HG02798 (cell line): ENCODE measurements around the gene BCAT1.
"Not testable (repeated sequence)": the region's sequence is repeated elsewhere in the genome, so short reads cannot be mapped to it uniquely, and the experiment has no call there.

Source experiments
- ATAC-seq: cut with Tn5 transposase; IDR thresholded peaks from one replicate; pipeline ENCODE4 v1.9.1; 2021; ENCODE audit warnings: mild to moderate bottlenecking; ENCODE audit not compliant: unreplicated experiment, poor library complexity

Gene BCAT1

DNA sequence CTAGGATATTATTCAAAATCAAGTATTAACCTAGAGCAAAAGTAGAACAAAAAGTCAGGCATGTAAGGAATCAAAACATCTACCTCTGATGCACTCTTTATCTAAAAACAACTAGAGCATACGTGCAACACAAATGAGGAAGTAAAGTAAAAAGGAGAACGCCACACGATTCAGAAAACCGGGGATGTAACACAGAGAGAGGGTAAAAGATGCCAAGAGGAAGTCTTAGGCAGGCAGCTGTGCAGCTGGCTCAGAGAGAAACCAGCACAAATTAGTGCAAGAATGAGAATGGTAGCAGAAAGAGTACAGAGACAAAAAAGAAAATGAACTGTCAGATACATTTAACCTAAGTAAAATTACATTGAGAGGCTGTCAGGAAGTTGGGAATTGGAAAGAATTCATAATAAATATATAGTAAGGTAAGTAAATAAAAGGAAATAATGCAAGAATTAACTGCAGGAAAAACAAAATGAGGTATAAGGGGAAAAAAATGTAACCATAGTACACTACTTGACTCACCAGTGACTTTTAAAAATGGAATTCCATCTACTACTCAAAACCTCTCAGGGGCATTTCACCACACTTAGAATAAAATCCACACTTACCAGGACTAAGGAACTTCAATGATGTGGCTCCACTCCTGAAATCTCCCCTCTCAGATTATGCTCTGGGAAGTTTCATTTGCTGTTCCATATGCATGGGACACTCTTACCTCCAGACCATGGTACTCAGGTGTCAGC lies 17.1 kb downstream of the BCAT1 start:
- peak; percentile 81 for ATAC-seq

DNA sequence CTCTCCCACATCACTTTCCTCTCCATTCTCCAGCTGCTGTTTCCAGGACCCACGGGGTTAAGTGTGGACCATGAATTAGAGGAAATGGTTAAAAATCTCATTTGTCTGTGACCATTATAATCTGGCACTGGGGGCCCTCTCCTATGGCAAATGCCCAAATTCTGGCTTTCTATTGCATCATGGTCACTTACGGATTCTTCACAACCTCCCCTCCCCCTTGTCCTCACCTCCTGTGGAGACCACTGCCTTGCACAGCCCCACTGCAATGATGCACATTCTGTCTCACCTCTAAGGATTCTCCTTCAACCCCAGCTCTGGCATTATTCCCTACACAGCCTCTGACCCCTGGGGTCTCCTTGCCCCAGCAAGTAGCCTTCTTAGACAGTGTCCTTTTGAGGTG lies 18.9 kb downstream of the BCAT1 start:
- ATAC-seq, result no peak

GRCh38 chr12:24928533-24929306 lies 20.2 kb downstream of the BCAT1 start:
- not testable (repeated sequence) for ATAC-seq

GRCh38 chr12:24928131-24928530 lies 20.8 kb downstream of the BCAT1 start:
- no peak for ATAC-seq

DNA sequence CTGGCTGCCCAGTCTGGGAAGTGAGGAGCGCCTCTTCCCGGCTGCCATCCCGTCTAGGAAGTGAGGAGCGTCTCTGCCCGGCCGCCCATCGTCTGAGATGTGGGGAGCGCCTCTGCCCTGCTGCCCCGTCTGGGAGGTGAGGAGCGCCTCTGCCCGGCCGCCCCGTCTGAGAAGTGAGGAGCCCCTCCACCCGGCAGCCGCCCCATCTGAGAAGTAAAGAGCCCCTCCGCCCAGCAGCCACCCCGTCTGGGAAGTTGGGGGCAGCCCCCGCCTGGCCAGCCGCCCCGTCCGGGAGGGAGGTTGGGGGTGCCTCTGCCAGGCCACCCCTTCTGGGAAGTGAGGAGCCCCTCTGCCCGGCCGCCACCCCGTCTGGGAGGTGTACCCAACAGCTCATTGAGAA lies 22.8 kb downstream of the BCAT1 start:
- not testable (repeated sequence) for ATAC-seq

DNA sequence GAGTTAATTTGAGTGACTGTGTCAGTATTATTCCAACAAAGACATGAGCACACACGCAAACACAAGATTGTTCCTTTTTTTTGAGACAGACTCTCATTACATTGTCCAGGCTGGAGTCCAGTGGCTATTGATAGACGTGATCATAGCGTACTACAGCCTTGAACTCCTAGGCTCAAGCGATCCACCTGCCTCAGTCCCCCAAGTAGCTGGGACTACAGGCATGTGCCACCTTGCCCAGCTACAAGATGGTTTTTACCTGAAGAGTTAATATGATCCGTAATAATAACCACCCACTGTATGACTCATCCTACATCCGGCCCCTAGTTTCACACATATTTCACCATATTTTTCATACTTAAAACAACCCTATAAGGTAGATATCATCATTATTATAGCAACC lies 26.8 kb downstream of the BCAT1 start:
- ATAC-seq, result no peak

GRCh38 chr12:24921251-24922038 lies 27.5 kb downstream of the BCAT1 start:
- ATAC-seq, result no peak

GRCh38 chr12:24920141-24920540 lies 28.8 kb downstream of the BCAT1 start:
- no peak for ATAC-seq

- ATAC-seq, result no peak
These were observed 29.4 kb downstream of the BCAT1 start for GRCh38 chr12:24919346-24920001.

DNA sequence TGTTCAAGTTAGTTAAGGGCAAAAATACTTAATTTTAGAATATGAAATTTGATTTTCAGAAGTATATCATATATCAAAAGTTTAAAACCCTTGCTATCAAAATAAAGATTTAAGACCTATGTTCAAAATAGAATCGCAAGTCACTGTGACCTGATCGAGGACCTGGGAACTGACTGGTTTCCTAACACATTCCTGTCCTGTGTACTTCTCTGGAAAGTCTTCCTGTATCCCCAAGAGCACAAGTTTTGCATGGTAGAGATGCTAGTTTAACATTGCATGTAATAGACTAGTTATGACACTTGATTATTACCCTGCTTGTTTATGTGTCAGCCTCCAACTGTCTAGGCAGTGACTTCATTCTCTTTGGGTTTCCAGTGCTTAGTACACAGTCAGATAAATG lies 30.3 kb downstream of the BCAT1 start:
- ATAC-seq, result no peak

DNA sequence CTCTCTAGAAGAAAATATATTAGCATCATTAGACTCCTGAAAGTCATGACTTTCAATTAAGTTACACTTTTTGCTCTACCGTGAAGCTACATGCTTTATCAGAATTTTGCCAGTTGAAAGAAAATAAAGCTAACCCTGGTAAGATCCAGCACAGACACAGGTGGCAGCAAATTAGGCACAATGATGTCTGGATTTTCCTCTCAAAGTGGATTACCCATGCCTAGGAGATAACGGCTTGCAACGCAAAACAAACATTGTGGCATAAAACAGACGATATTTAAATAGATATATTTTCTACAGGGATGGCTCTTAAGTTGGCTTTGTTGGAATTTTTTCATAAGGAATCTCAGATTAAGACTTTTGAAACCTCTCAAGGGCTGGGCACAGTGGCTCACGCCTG lies 33.4 kb downstream of the BCAT1 start:
- ATAC-seq, result no peak

GRCh38 chr12:24913953-24914352 lies 34.9 kb downstream of the BCAT1 start:
- no peak for ATAC-seq

- no peak for ATAC-seq
These were observed 35.8 kb downstream of the BCAT1 start for GRCh38 chr12:24913130-24913529.

GRCh38 chr12:24911271-24911791 lies 37.6 kb downstream of the BCAT1 start:
- no peak for ATAC-seq

DNA sequence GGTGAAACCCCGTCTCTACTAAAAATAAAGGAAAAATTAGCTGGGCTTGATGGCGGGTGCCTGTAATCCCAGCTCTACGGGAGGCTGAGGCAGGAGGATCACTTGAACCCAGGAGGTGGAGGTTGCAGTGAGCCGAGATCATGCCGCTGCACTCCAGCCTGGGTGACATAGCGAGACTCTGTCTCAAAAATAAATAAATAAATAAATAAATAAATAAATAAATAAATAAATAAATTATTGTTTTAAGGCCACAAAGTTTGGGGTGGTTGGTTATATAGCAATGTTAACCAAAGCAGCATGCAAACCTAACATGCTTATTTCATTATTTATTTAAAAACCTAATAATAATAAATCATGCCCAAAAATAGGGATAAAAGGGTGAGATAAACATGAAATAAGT lies 38.7 kb downstream of the BCAT1 start:
- ATAC-seq, result not testable (repeated sequence)

DNA sequence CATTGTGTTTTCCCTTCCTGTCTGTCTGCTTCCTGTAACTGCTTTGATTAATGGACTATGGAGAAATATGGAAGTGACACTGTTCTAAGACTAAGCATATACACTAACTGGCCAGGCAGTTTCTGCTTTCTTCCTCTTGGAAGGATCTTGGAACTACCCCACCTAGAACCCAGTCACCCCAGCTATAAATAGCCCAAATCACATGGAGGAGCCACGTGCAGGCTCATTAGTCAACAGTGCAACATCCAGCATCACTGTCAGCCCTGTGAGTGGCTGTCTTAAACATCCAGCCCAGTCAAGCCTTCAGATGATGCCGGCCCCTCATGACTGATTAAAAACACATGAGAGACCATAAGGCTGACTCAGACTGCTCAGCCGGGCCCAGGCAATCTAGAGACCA lies 39.2 kb downstream of the BCAT1 start:
- ATAC-seq, result no peak

GRCh38 chr12:24907464-24907863 lies 41.4 kb downstream of the BCAT1 start:
- no peak for ATAC-seq

DNA sequence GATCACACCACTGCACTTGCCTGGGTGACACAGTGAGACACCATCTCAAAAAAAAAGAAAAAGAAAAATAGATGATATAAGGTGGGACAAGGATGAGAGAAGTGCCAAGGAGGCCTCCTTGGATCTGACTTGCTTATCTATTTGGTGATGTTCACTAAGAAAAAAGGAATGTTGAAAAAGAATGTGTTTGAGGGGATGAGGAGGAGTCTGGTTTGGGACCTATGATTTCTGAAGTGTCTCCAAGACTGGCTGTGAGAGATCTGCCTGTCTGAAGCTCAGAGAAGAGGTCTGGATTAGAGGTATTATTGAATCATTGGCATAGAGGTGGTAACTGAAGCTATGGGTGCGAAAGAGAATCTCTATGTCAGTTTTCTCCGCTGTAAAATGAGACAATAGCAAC lies 42.8 kb downstream of the BCAT1 start:
- ATAC-seq, result no peak

- ATAC-seq, result no peak
These were observed 43.5 kb downstream of the BCAT1 start for GRCh38 chr12:24905431-24905830.

DNA sequence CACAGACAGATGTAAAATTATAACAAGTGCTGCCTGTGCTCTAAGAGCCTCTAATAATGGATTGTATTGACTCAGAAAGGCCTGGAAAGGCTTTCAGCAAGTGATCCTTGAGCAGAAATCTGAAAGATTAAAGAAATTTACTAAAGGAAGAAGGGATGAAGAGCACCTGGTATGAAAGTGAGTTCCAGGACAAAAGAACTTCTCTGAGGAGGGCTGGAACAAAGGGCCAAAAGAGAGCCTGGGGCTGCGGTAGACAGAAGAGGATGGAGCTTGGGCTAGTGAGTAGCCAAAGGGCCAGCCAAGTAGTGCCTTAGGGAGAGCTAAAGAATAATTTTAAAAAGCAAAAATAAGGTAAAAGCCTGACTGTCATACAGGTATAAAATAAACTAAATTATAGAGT lies 44.0 kb downstream of the BCAT1 start:
- no peak for ATAC-seq
